Fibroblast of lung (primary cell): ENCODE data around the gene CPT1C.

Experiments
- EZH2 ChIP-seq: IDR thresholded peaks from 2 replicates; pipeline ENCODE4 v1.5.1; 2012; ENCODE audit warnings: low read length, control low read depth, mild to moderate bottlenecking; ENCODE audit errors: missing control alignments
- TF ChIP-seq, protein P1 (sequence below), 2 donors: IDR thresholded peaks in 1 of 2; conservative IDR thresholded peaks in 1 of 2; 1 replicate in 1 of 2; 2 replicates in 1 of 2; pipeline ENCODE4 v1.5.1; 2011 to 2012; ENCODE audit warnings: low read length in 2 of 2, control low read depth in 1 of 2, inconsistent platforms in 1 of 2, low read depth in 1 of 2, mild to moderate bottlenecking in 1 of 2

DNA sequence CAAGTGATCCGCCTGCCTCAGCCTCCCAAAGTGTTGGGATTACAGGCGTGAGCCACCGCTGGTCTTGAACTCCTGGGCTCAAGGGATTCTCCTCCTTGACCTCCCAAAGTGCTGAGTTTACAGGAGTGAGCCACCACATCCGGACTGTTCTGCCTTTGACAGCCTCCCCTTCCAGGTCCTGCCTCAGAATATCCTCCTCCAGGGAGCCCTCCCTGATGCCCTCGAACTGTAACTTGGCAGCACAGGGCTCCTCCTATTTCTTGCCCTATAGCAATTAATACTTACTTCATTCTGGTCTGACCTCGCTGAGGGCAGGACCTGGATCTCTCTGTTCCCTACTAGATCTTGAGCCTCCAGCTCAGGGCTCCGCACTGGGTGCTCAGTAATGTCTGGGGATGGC is 5.9 kb downstream of the CPT1C start:
- TF ChIP-seq, protein P1, sequence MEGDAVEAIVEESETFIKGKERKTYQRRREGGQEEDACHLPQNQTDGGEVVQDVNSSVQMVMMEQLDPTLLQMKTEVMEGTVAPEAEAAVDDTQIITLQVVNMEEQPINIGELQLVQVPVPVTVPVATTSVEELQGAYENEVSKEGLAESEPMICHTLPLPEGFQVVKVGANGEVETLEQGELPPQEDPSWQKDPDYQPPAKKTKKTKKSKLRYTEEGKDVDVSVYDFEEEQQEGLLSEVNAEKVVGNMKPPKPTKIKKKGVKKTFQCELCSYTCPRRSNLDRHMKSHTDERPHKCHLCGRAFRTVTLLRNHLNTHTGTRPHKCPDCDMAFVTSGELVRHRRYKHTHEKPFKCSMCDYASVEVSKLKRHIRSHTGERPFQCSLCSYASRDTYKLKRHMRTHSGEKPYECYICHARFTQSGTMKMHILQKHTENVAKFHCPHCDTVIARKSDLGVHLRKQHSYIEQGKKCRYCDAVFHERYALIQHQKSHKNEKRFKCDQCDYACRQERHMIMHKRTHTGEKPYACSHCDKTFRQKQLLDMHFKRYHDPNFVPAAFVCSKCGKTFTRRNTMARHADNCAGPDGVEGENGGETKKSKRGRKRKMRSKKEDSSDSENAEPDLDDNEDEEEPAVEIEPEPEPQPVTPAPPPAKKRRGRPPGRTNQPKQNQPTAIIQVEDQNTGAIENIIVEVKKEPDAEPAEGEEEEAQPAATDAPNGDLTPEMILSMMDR (conservative IDR thresholded peaks at IDR 0.05 in 1 of 2, IDR thresholded peaks at IDR 0.05 in 1 of 2; ENCODE audit: low read depth in 1 of 2, low read length in 2 of 2), result no peak
- TF ChIP-seq EZH2, result no peak
